PC-9 (cell line): ENCODE measurements around the gene DDX10.

ENCODE experiments used
- CTCF ChIP-seq: fragments of 200-600 bp; sonication (generic); conservative IDR thresholded peaks from 2 replicates; pipeline ENCODE4 v1.6.1; 2017; ENCODE audit warnings: mixed run types, antibody characterized with exemption, mild to moderate bottlenecking, moderate library complexity
- EZH2 ChIP-seq: fragments of 200-600 bp; sonication (generic); IDR thresholded peaks from 2 replicates; pipeline ENCODE4 v1.8.0; 2017; ENCODE audit warnings: antibody characterized with exemption, low read depth

GRCh38 chr11:108662700-108663099 is 2.2 kb upstream of the DDX10 start:
- TF ChIP-seq CTCF (no peak), EZH2 (no peak)
